ENCODE results near the gene AGO1. TPM values are rescaled to one million over a fixed set of nuclear protein-coding genes. Genes with fewer than 3 reads are reported as not detected.

AGO1 gene
- total and polyA plus RNA-seq, 2 of the 13 experiments (the other 11 are each of a cell fraction or from before 2014, with no cell fraction given): 9.2 to 18.6 TPM

- TF ChIP-seq PBX3 (CRISPR knock-in tag; IDR thresholded peaks at IDR 0.05; ENCODE audit: borderline replicate concordance) (no peak), ZFP37 (CRISPR knock-in tag; IDR thresholded peaks at IDR 0.05; ENCODE audit: borderline replicate concordance) (no peak)
Measured at GRCh38 chr1:35932941-35933340, 49.9 kb downstream of the AGO1 start (continued).

GRCh38 chr1:35935442-35936388 lies 52.7 kb downstream of the AGO1 start:
- Histone ChIP-seq H3K27ac (ENCODE audit: extremely low read length, insufficient read depth, low read length) (no peak overlapping the region), H3K4me1 (ENCODE audit: insufficient read depth, low read length) (peaks cover 39% of the 10 kb centered on the region), H3K79me2 (ENCODE audit: insufficient read depth, low read length) (peaks cover 90% of the 10 kb centered on the region), H3K27me3 (ENCODE audit: control insufficient read depth in 1 of 2, insufficient read depth in 2 of 2, low read length in 2 of 2) (no peaks in the 10 kb centered on the region; a peak in 1 of 5 replicates), H2AFZ (ENCODE audit: low read length) (no peak overlapping the region), H3K9me3 (ENCODE audit: low read length) (no peaks in the 10 kb centered on the region), H4K20me1 (ENCODE audit: insufficient read depth, low read length) (no peaks in the 10 kb centered on the region), H3K9ac (ENCODE audit: insufficient read depth, low read depth, low read length) (no peak overlapping the region), H3K4me3 (replicated peaks in 1 of 3; ENCODE audit: insufficient read depth in 1 of 3, low read depth in 2 of 3, low read length in 3 of 3) (no peak overlapping the region), H3K4me2 (ENCODE audit: low read depth, low read length) (0 out of 2 replicates have a peak overlapping the region, but pooled peaks have one; percentile 0), H3K36me3 (replicated peaks in 1 of 2; ENCODE audit: control insufficient read depth in 1 of 2, insufficient read depth in 2 of 2, low read length in 2 of 2) (no peaks in the 10 kb centered on the region)
- BruUV-seq (replicated peaks): no TSS peak
- DNase-seq (ENCODE audit: low spot score) (peak; percentile 6), ATAC-seq (no peak), FAIRE-seq (no peak)
- intact Hi-C loops (cut with micrococcal nuclease; ENCODE audit: unreplicated experiment) (no loop called here), in situ Hi-C loops (cut with HindIII; ENCODE audit: extremely low pct_ligation_motif_present, low pct_unique_long_range_greater_than_20kb) (no loop called here)
- CTCF ChIA-PET (ENCODE audit: low intra/inter-chr PET ratio, low total read pairs): no interaction called here
- POLR2A ChIA-PET: no interaction called here
- 70% methylated on average over 2 of the region's 2 CpGs for WGBS (ENCODE audit: low lambda C conversion rate)
- TF ChIP-seq HNF4A (CRISPR knock-in tag; IDR thresholded peaks at IDR 0.05) (no peak), MEIS1 (CRISPR knock-in tag; IDR thresholded peaks at IDR 0.05; ENCODE audit: borderline replicate concordance) (no peak), ZNF713 (CRISPR knock-in tag; IDR thresholded peaks at IDR 0.05) (no peak), ZNF577 (CRISPR knock-in tag; IDR thresholded peaks at IDR 0.05; ENCODE audit: borderline replicate concordance, low read depth) (no peak), SP1 (IDR thresholded peaks at IDR 0.05) (no peak), SP1 (CRISPR knock-in tag; IDR thresholded peaks at IDR 0.05) (no peak), KMT2A (CRISPR knock-in tag; IDR thresholded peaks at IDR 0.05) (no peak), RERE (CRISPR knock-in tag; IDR thresholded peaks at IDR 0.05; ENCODE audit: low read depth) (no peak), ZNF724P (CRISPR knock-in tag; IDR thresholded peaks at IDR 0.05; ENCODE audit: borderline replicate concordance) (no peak), MED1 (CRISPR knock-in tag; IDR thresholded peaks at IDR 0.05) (no peak), SMC3 (IDR thresholded peaks at IDR 0.05; ENCODE audit: low read length) (no peak), ONECUT2 (CRISPR knock-in tag; IDR thresholded peaks at IDR 0.05) (no peak), KAT2B (IDR thresholded peaks at IDR 0.05; ENCODE audit: borderline replicate concordance, low read depth, low read length) (no peak), ZNF496 (CRISPR knock-in tag; IDR thresholded peaks at IDR 0.05; ENCODE audit: insufficient replicate concordance) (no peak)
